ENCODE results near the gene HDAC8. TPM values are rescaled to one million over a fixed set of nuclear protein-coding genes. Genes with fewer than 3 reads are reported as not detected.
A peak's percentile ranks its signal among the peaks of the same experiment; 100 is the strongest.
"Not testable (repeated sequence)": the region's sequence is repeated elsewhere in the genome, so short reads cannot be mapped to it uniquely, and the experiment has no call there.

HDAC8 gene
- total RNA-seq, 1 experiment from 2014 or later: 33.3 TPM

DNA sequence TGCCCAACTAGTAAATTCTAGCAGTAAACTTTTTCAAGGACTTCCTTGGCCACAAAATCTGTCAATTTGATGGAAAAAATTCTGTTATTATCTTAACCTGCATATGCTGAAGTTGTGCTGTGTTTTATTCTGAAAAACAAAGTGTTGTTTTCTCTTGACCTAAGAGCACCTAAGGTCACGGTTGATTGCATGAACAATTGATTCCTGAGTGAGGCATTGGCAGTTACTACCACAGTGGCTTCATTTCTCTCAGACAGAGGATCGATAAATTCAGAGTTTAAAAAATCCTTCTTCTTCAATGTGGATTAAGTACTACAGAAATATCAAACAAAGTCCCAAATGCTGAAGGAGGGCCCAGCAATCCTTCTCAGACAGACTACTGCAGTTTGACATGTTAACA lies 6.2 kb downstream of the HDAC8 start:
- no peak for DNase-seq (ENCODE audit: low read depth in 1 of 2, low spot score in 2 of 2)
- H3K9me3 ChIP-seq (replicated peaks): no peaks in the 10 kb centered on the region
- peaks cover 14% of the 10 kb centered on the region for H3K4me1 ChIP-seq (replicated peaks)
- H3K4me3 ChIP-seq: no peak overlapping the region
- H3K27ac ChIP-seq: no peak overlapping the region
- no peaks in the 10 kb centered on the region for H3K27me3 ChIP-seq (replicated peaks)
- peaks cover 11% of the 10 kb centered on the region for H3K36me3 ChIP-seq

GRCh38 chrX:72559655-72560054 lies 13.0 kb downstream of the HDAC8 start:
- H3K36me3 ChIP-seq; H3K27me3 ChIP-seq (replicated peaks); DNase-seq (ENCODE audit: low read depth in 1 of 2, low spot score in 2 of 2); H3K4me3 ChIP-seq; H3K27ac ChIP-seq; H3K9me3 ChIP-seq (replicated peaks); H3K4me1 ChIP-seq (replicated peaks): not testable (repeated sequence)

DNA sequence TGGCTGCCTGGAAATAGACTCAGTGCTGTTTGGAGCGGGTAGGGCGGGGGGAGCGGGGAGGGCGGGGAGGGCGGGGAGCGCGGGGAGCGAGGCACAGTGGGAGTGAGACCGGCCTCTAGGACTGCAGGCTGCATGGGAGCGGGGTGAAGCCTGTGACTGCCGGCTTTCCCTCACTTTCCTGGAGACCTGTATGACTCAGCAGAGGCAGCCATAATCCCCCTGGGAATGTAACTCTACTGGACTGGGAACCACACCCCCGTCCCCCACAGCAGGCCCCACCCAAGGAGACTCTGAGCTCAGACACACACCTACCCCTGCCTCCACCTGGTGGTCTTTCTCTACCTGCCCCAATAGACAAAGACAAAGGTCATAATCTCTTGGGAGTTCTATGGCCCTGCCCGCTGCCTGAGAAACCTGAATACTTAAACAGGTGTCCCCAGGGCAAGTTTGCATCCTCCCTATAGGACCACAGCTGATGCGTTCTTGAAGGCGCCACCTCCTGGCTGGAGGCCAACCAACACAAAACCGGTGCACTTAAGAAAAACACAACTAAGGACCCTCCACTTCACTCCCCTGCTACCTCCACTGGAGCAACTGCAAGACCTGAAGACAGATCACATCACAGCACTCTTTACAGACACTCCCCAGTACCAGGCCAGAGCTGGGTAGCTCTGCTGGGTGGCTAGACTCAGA lies 18.0 kb downstream of the HDAC8 start:
- no peaks in the 10 kb centered on the region for H3K4me1 ChIP-seq (replicated peaks)
- peak in 1 of 2 experiments; percentile 38 for DNase-seq (ENCODE audit: low read depth in 1 of 2, low spot score in 2 of 2)
- H3K4me3 ChIP-seq: no peak overlapping the region
- H3K27me3 ChIP-seq (replicated peaks): no peaks in the 10 kb centered on the region
- H3K36me3 ChIP-seq: no peaks in the 10 kb centered on the region
- no peak overlapping the region for H3K27ac ChIP-seq
- no peaks in the 10 kb centered on the region for H3K9me3 ChIP-seq (replicated peaks)

- H3K27me3 ChIP-seq (replicated peaks); H3K9me3 ChIP-seq (replicated peaks); H3K4me3 ChIP-seq; H3K4me1 ChIP-seq (replicated peaks); H3K27ac ChIP-seq; H3K36me3 ChIP-seq; DNase-seq (ENCODE audit: low read depth in 1 of 2, low spot score in 2 of 2): not testable (repeated sequence)
Observed at GRCh38 chrX:72552443-72552842, 20.2 kb downstream of the HDAC8 start.

DNA sequence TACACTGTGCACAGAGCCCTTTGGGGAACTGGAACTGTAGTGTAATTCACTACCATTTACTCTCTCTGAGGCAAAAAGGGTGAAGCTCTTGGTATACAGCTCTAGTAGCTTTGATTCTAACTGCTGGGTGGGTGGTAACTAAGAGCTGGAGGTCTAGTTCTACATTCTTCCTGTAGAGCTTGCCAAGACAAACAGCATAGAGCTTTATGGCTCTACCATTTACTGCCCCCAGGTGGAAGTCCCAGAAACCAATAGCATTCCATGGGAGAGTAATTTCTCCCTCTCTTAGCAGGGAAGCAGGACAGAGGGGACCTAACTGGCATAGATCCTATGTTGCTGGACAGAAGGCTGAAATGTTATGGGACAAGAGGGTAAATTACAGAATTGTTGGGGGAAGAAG lies 26.7 kb downstream of the HDAC8 start:
- H3K27me3 ChIP-seq (replicated peaks): no peaks in the 10 kb centered on the region
- H3K4me3 ChIP-seq: no peak overlapping the region
- no peaks in the 10 kb centered on the region for H3K4me1 ChIP-seq (replicated peaks)
- DNase-seq (ENCODE audit: low read depth in 1 of 2, low spot score in 2 of 2): no peak
- no peak overlapping the region for H3K27ac ChIP-seq
- no peaks in the 10 kb centered on the region; the same call in 1 of the 2 replicates for H3K36me3 ChIP-seq
- H3K9me3 ChIP-seq (replicated peaks): no peaks in the 10 kb centered on the region

GRCh38 chrX:72540318-72540717 lies 32.3 kb downstream of the HDAC8 start:
- Histone ChIP-seq H3K9me3 (replicated peaks) (no peaks in the 10 kb centered on the region), H3K4me3 (no peak overlapping the region), H3K36me3 (no peaks in the 10 kb centered on the region), H3K4me1 (replicated peaks) (no peaks in the 10 kb centered on the region), H3K27me3 (replicated peaks) (no peaks in the 10 kb centered on the region), H3K27ac (no peak overlapping the region)
- no peak for DNase-seq (ENCODE audit: low read depth in 1 of 2, low spot score in 2 of 2)

- Histone ChIP-seq H3K27ac (no peak overlapping the region), H3K36me3 (no peaks in the 10 kb centered on the region), H3K4me1 (replicated peaks) (no peaks in the 10 kb centered on the region), H3K4me3 (no peak overlapping the region), H3K27me3 (replicated peaks) (no peaks in the 10 kb centered on the region), H3K9me3 (replicated peaks) (no peaks in the 10 kb centered on the region)
- DNase-seq (ENCODE audit: low read depth in 1 of 2, low spot score in 2 of 2): no peak
Observed at GRCh38 chrX:72539822-72540221, 32.8 kb downstream of the HDAC8 start.

GRCh38 chrX:72536542-72536941 lies 36.1 kb downstream of the HDAC8 start:
- H3K4me1 ChIP-seq (replicated peaks): no peaks in the 10 kb centered on the region
- H3K27ac ChIP-seq: no peak overlapping the region
- H3K36me3 ChIP-seq: no peaks in the 10 kb centered on the region
- H3K4me3 ChIP-seq: no peak overlapping the region
- H3K9me3 ChIP-seq (replicated peaks): no peaks in the 10 kb centered on the region
- no peaks in the 10 kb centered on the region for H3K27me3 ChIP-seq (replicated peaks)
- DNase-seq (ENCODE audit: low read depth in 1 of 2, low spot score in 2 of 2): no peak

GRCh38 chrX:72532366-72532765 lies 40.3 kb downstream of the HDAC8 start:
- H3K4me3 ChIP-seq: no peak overlapping the region
- H3K27ac ChIP-seq: no peak overlapping the region
- no peaks in the 10 kb centered on the region for H3K9me3 ChIP-seq (replicated peaks)
- no peaks in the 10 kb centered on the region for H3K4me1 ChIP-seq (replicated peaks)
- no peak for DNase-seq (ENCODE audit: low read depth in 1 of 2, low spot score in 2 of 2)
- H3K36me3 ChIP-seq: no peaks in the 10 kb centered on the region
- no peaks in the 10 kb centered on the region for H3K27me3 ChIP-seq (replicated peaks)

DNA sequence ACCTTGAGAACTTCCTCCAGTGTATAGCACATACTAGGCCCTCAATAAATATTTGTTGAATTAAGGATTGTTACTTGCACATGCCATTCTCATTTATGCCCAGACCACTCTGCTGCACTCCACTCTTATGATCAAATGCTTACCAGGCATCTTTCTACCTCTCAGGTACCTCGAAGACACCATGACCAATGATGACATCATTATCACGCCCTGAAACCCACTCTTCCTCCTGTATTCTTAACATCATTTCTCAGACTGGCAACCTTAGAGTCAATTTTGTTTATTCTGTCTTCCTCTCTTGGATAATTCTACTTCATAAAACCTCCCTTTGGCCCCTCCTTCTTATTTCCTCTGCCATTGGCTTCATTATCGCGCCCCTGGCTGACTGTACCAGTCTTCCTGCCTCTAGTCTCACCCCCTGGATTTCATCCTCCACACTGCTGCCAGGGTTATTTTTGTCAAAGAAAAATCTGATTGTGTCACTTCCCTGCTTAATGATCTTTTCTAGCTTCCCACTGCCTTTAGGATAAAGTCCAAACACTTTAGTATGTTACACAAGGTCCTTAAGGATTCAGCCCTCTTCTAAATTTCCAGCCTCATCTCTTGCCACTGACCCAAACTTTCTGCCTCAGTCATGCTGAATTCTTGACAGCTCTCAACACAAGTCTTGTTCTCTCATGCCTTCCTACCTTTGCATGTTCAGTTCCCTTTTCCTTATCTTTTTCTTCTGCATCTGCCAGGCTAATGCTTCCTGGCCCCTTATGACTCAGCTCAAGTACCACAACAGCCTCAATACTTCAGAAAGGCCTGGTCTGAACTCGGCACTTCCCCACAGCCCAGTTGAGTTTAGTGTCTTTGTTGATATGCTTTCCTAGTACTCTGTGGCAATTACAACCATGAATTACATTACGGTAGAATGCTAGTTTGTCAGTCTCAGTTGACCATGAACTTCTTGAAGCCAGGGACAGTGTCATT lies 45.8 kb downstream of the HDAC8 start:
- Histone ChIP-seq H3K4me3 (no peak overlapping the region), H3K9me3 (replicated peaks) (no peaks in the 10 kb centered on the region), H3K27me3 (replicated peaks) (no peaks in the 10 kb centered on the region), H3K27ac (no peak overlapping the region), H3K36me3 (no peaks in the 10 kb centered on the region), H3K4me1 (replicated peaks) (no peaks in the 10 kb centered on the region)
- no peak for DNase-seq (ENCODE audit: low read depth in 1 of 2, low spot score in 2 of 2)

DNA sequence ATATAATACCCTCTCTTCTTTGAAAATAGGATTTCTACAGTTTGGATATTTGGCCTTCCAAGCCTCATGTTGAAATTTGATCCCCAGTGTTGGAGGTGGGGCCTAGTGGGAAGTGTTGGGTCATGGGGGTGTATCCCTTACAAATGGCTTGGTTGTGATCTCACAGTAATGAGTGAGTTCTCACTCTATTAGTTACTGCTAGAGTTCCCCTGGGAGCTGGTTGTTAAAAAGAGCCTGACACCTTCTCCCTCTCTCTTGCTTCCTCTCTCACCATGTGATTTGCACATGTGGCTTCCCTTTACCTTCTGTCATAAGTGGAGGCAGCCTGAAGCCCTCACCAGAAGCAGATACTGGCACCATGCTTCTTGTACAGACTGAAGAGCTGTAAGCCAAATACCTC lies 73.9 kb downstream of the HDAC8 start:
- DNase-seq (ENCODE audit: low read depth in 1 of 2, low spot score in 2 of 2): no peak

GRCh38 chrX:72495046-72495445 lies 77.6 kb downstream of the HDAC8 start:
- H3K27ac ChIP-seq: no peak overlapping the region

More for the DNA sequence above, 73.9 kb downstream of the HDAC8 start:
- no peaks in the 10 kb centered on the region for H3K9me3 ChIP-seq (replicated peaks)
- H3K4me3 ChIP-seq: no peak overlapping the region
- no peaks in the 10 kb centered on the region for H3K4me1 ChIP-seq (replicated peaks)
- H3K27ac ChIP-seq: no peak overlapping the region
- no peaks in the 10 kb centered on the region for H3K36me3 ChIP-seq
- H3K27me3 ChIP-seq (replicated peaks): no peaks in the 10 kb centered on the region

DNA sequence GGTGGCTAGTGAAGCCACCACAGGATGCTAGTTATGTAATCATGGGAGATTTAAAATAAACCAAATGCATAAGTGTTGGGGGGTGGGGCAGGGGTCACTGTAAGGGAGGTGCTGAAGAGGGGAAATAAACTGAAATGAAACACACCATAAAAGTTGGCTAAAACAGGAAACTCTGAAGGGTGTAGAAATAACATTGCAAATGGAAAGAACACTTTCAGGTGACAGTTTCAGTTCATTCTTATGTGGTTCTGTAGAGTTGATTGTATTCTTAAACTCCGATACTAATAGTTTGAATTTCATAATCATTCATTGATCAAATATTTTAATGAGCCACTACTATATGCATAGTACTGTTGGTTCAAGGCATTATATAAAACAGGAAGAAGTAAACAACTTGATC lies 80.1 kb downstream of the HDAC8 start:
- Histone ChIP-seq H3K4me3 (no peak overlapping the region), H3K4me1 (replicated peaks) (no peaks in the 10 kb centered on the region), H3K9me3 (replicated peaks) (no peaks in the 10 kb centered on the region), H3K27me3 (replicated peaks) (no peaks in the 10 kb centered on the region), H3K36me3 (no peaks in the 10 kb centered on the region), H3K27ac (no peak overlapping the region)
- no peak for DNase-seq (ENCODE audit: low read depth in 1 of 2, low spot score in 2 of 2)

More at GRCh38 chrX:72495046-72495445, 77.6 kb downstream of the HDAC8 start:
- Histone ChIP-seq H3K4me1 (replicated peaks) (no peaks in the 10 kb centered on the region), H3K4me3 (no peak overlapping the region), H3K36me3 (no peaks in the 10 kb centered on the region), H3K27me3 (replicated peaks) (no peaks in the 10 kb centered on the region), H3K9me3 (replicated peaks) (no peaks in the 10 kb centered on the region)
- no peak for DNase-seq (ENCODE audit: low read depth in 1 of 2, low spot score in 2 of 2)

- H3K4me3 ChIP-seq; H3K9me3 ChIP-seq (replicated peaks); H3K4me1 ChIP-seq (replicated peaks); H3K36me3 ChIP-seq; H3K27me3 ChIP-seq (replicated peaks); H3K27ac ChIP-seq; DNase-seq (ENCODE audit: low read depth in 1 of 2, low spot score in 2 of 2): not testable (repeated sequence)
Observed at GRCh38 chrX:72490221-72490620, 82.4 kb downstream of the HDAC8 start.
